Posterior vena cava (tissue), 2 donors: ENCODE data around the gene GRB14. TPM values are rescaled to one million over a fixed set of nuclear protein-coding genes. Genes with fewer than 3 reads are reported as not detected.
"Not testable (repeated sequence)": the region's sequence is repeated elsewhere in the genome, so short reads cannot be mapped to it uniquely, and the experiment has no call there.

ENCODE experiments used
- DNase-seq: peaks from one replicate; pipeline ENCODE4 v3.0.0-alpha.2; 2020; ENCODE audit warnings: low spot score
- intact Hi-C, 2 donors: fragments of 100-400 bp; cut with DNase I; formaldehyde crosslinking; loops; one replicate each; pipeline versions ENCODE4 v1.14.1 to v1.14.2; 2022 to 2023
- total RNA-seq, 2 donors: library from RNA; stranded (reverse); fragmentation: NEBNext Ultra II Directional; extraction: Animal tissue kit (Norgen Biotek cat#: 25700); gene quantifications; one replicate each; pipeline ENCODE4 v1.2.1, GENCODE V29; 2021
- donor health status: DM: yes; HTN: yes; CAD: no.
- donor health status: DM: yes; HTN: yes; CAD: no.

GRB14 gene
- total RNA-seq, 2 donors from 2014 or later, result 6.2 to 8.0 TPM

- DNase-seq, result no peak
- intact Hi-C loops, result no loop called here
These were observed 106.3 kb downstream of the GRB14 start for GRCh38 chr2:164515030-164515429.

GRCh38 chr2:164514491-164514890 is 106.8 kb downstream of the GRB14 start:
- DNase-seq, result no peak
- intact Hi-C loops, result no loop called here

- intact Hi-C loops, result no loop called here
- no peak for DNase-seq
These were observed 108.4 kb downstream of the GRB14 start for GRCh38 chr2:164512871-164513270.

GRCh38 chr2:164511738-164512137 is 109.5 kb downstream of the GRB14 start:
- intact Hi-C loops, result no loop called here
- no peak for DNase-seq

GRCh38 chr2:164510895-164511294 is 110.4 kb downstream of the GRB14 start:
- DNase-seq, result no peak
- intact Hi-C loops, result no loop called here

- DNase-seq, result no peak
- intact Hi-C loops, result no loop called here
These were observed 112.0 kb downstream of the GRB14 start for GRCh38 chr2:164509137-164509877.

- DNase-seq, result no peak
- intact Hi-C loops, result no loop called here
These were observed 117.0 kb downstream of the GRB14 start for GRCh38 chr2:164504253-164504652.

GRCh38 chr2:164498836-164499235 is 122.4 kb downstream of the GRB14 start:
- DNase-seq, result no peak
- intact Hi-C loops, result no loop called here

GRCh38 chr2:164496881-164497280 is 124.4 kb downstream of the GRB14 start:
- intact Hi-C loops, result no loop called here
- DNase-seq, result no peak

- DNase-seq, result no peak
- intact Hi-C loops, result no loop called here
These were observed 124.9 kb downstream of the GRB14 start for GRCh38 chr2:164496421-164496820.

- intact Hi-C loops, result no loop called here
- DNase-seq, result no peak
These were observed 125.6 kb downstream of the GRB14 start for GRCh38 chr2:164495491-164496223.

GRCh38 chr2:164485541-164485940 is 135.7 kb downstream of the GRB14 start:
- DNase-seq, result no peak
- intact Hi-C loops, result no loop called here

GRCh38 chr2:164479460-164479859 is 141.8 kb downstream of the GRB14 start:
- no peak for DNase-seq
- intact Hi-C loops, result no loop called here

- no peak for DNase-seq
- intact Hi-C loops, result no loop called here
These were observed 143.1 kb downstream of the GRB14 start for GRCh38 chr2:164478205-164478604.

- no peak for DNase-seq
- intact Hi-C loops, result no loop called here
These were observed 146.4 kb downstream of the GRB14 start for GRCh38 chr2:164474873-164475272.

- intact Hi-C loops, result no loop called here
- no peak for DNase-seq
These were observed 148.3 kb downstream of the GRB14 start for GRCh38 chr2:164473021-164473420.

- DNase-seq, intact Hi-C loops: not testable (repeated sequence)
These were observed 156.2 kb downstream of the GRB14 start for GRCh38 chr2:164465047-164465446.

GRCh38 chr2:164464376-164464775 is 156.9 kb downstream of the GRB14 start:
- intact Hi-C loops, result no loop called here
- no peak for DNase-seq

- DNase-seq, result no peak
- intact Hi-C loops, result no loop called here
These were observed 162.5 kb downstream of the GRB14 start for GRCh38 chr2:164458792-164459191.

GRCh38 chr2:164457271-164457670 is 164.0 kb downstream of the GRB14 start:
- intact Hi-C loops, result no loop called here

GRCh38 chr2:164456619-164457018 is 164.7 kb downstream of the GRB14 start:
- no peak for DNase-seq
- intact Hi-C loops, result no loop called here

More at GRCh38 chr2:164457271-164457670, 164.0 kb downstream of the GRB14 start:
- no peak for DNase-seq
